H54 (cell line): Measurements from ENCODE around the gene KIF5A.
A peak's percentile ranks its signal among the peaks of the same experiment; 100 is the strongest.
"Not testable (repeated sequence)": the region's sequence is repeated elsewhere in the genome, so short reads cannot be mapped to it uniquely, and the experiment has no call there.

Experiments used
- DNase-seq: peaks from one replicate; pipeline ENCODE4 v3.0.0; 2011; ENCODE audit warnings: low spot score, mixed read lengths; ENCODE audit not compliant: insufficient read length
- FAIRE-seq: peaks from 3 replicates; lab custom pipeline; 2011; peaks lifted over from hg19 to GRCh38; lab: Jason Lieb, UNC
- POLR2A ChIP-seq: IDR thresholded peaks from 2 replicates; pipeline ENCODE4 v1.6.1; 2011; ENCODE audit warnings: low read depth, mild to moderate bottlenecking, low read length

Gene KIF5A

GRCh38 chr12:57584050-57584449 lies 34.2 kb downstream of the KIF5A start:
- TF ChIP-seq POLR2A = no peak
- FAIRE-seq (no peak), DNase-seq (no peak)

- FAIRE-seq = no peak
- TF ChIP-seq POLR2A = no peak
- DNase-seq = no peak
Observed at GRCh38 chr12:57584690-57585089, 34.8 kb downstream of the KIF5A start.

GRCh38 chr12:57585156-57585555 lies 35.3 kb downstream of the KIF5A start:
- no peak for TF ChIP-seq POLR2A
- DNase-seq (no peak), FAIRE-seq (no peak)

GRCh38 chr12:57586128-57586527 lies 36.3 kb downstream of the KIF5A start:
- FAIRE-seq = no peak
- no peak for DNase-seq
- no peak for TF ChIP-seq POLR2A

- FAIRE-seq (no peak), DNase-seq (no peak)
- no peak for TF ChIP-seq POLR2A
Observed at GRCh38 chr12:57586832-57587429, 37.1 kb downstream of the KIF5A start.

- not testable (repeated sequence) for DNase-seq, FAIRE-seq
Observed at GRCh38 chr12:57588951-57589610, 39.2 kb downstream of the KIF5A start.

GRCh38 chr12:57590479-57590863 lies 40.6 kb downstream of the KIF5A start:
- FAIRE-seq = no peak
- DNase-seq = no peak
- no peak for TF ChIP-seq POLR2A

GRCh38 chr12:57590864-57591781 lies 41.3 kb downstream of the KIF5A start, which contains the start of gene PIP4K2C:
Gene PIP4K2C (plus strand): TSS chr12:57591192. CDS start chr12:57591290, 98 bp downstream.
- FAIRE-seq (no peak), DNase-seq (peak; percentile 92)

GRCh38 chr12:57591782-57592325 lies 42.0 kb downstream of the KIF5A start:
- DNase-seq = no peak
- no peak for TF ChIP-seq POLR2A
- no peak for FAIRE-seq

More at GRCh38 chr12:57590864-57591781, 41.3 kb downstream of the KIF5A start, which contains the start of gene PIP4K2C:
- TF ChIP-seq POLR2A = no peak; the same call in 1 of the 2 replicates

GRCh38 chr12:57592551-57593165 lies 42.8 kb downstream of the KIF5A start:
- FAIRE-seq (no peak), DNase-seq (peak; percentile 54)
- TF ChIP-seq POLR2A = no peak

GRCh38 chr12:57593187-57593586 lies 43.3 kb downstream of the KIF5A start:
- FAIRE-seq (no peak), DNase-seq (no peak)
- no peak for TF ChIP-seq POLR2A

- TF ChIP-seq POLR2A = no peak
- no peak for FAIRE-seq
- DNase-seq = no peak
Observed at GRCh38 chr12:57600395-57600794, 50.6 kb downstream of the KIF5A start.

- TF ChIP-seq POLR2A = no peak
- DNase-seq (no peak), FAIRE-seq (no peak)
Observed at GRCh38 chr12:57602544-57602943, 52.7 kb downstream of the KIF5A start.

- TF ChIP-seq POLR2A = no peak
- no peak for FAIRE-seq
Observed at GRCh38 chr12:57603324-57603723, 53.5 kb downstream of the KIF5A start.

More at GRCh38 chr12:57603324-57603723, 53.5 kb downstream of the KIF5A start:
- DNase-seq = no peak
